COLO829 (cell line): Measurements from ENCODE around the gene FBXW8.

Source experiments
- DNase-seq: peaks from one replicate; pipeline ENCODE4 v3.0.0; 2012; ENCODE audit warnings: low spot score

Gene FBXW8

DNA sequence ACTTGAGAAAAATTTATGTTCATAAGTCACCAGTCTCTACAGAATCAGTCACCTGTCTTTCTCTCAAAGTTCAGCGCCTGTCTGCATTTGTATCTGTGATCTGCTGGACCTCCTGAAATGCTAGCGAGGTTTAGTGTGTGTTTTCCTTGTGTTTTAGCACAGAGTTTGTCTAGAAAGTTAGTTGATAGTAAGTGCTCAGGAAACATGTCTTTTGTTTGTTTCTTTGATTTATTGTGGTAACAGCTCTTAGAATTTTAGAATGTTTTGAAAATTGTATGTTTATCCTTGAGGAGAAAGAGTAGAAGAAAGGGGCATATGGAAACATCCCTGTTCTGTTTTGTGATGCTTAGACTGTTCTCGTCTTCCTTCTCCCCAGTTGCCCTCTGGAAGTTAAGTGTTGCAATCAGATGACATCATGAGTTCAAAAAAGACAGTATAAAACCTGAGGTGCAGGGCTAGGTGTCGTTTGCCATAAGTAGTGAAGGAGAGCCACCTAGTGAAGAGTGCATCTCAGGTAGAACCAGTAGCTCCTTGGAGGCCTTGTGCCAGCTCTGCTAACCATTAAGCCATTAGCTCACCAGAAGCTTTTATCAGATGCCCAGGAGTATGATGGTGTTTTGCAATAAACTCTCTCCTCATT lies 44.8 kb downstream of the FBXW8 start:
- DNase-seq = no peak

DNA sequence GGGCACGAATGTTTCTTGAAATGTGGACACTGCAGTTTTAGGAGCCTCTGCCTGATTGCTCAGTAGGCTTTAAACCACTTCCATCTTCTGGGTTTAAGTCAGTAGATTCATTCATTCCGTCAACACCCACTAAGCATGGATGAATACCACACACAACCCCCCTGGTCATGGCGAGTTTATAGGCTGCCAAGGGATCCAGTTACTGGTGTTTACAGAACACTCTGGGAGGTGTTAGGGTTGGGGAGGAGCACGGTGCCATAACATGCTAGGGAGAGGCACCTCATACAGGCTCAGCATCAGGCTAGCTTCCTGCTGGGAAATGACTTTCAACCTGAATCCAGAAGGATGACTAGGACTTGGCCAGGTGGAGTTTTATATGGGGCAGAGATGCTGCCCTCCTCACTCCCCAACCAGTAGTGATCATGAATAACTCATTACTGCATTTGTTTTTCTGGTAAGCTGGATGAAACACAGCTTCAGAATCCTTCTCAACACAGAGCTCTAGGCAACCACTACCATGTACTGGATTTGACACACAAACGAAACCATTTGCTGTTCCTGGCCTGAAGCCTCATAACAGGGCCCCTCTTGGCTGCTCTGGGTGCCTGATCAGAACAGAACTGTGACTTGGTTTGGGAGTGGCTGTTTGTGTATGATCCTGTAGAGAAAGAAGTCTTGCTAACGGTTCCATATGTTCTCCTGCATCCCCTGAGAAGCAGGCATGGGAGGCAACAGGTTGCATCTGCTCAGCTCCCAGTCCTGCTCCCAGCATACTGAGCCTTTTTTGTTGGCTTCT lies 47.9 kb downstream of the FBXW8 start:
- no peak for DNase-seq

GRCh38 chr12:116959198-116959460 lies 48.4 kb downstream of the FBXW8 start:
- DNase-seq = peak; percentile 40

DNA sequence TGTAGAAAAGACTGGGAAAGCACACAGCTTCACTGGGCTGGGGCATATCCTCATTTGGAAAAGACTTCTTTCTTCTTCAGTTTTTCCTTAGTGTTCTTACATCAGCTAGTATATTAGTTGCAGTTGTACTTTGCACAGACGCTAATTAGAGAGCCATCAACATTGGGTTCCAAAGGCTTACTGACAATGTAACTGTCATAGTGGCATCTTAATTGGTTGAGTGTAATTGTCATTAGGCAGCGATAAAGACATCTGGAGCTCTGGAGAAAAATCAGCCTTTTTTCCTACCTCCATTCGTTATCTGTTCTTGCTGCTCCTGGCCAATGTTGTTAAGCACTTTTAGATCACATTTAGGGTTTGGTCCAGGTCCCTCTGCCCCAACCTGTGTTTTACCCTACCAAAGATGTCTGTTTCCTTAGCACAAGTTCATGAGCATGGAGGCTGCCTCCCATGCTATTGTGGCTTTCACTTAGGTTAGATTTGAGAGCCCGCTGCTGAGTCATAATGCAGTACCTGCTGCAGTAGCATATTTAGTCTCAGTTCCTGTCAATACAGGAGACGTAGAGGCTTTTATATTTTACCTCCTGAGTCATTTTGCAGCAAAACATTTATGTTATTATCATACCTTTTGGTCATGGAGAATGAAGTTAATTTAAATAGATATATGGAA lies 49.2 kb downstream of the FBXW8 start:
- DNase-seq = no peak

DNA sequence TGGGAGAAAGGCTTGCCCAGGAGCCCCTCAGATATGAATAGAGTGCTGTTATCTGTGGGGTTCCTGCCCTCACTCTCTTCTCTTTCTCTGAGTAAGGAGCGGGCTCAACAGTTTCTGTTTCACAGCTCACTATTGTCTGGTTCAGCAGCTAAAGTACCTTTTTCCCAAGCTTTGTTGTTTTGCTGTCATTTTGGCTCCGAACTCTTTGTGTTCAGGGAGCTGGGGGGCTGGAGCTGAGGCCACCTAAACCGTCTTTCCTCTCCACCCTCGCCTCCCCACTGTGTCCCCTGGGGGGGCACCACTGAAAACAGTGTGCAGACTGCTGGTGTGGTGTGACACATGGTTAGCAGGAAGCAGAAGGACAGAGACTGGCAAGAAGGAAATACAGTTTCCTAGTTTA lies 51.4 kb downstream of the FBXW8 start:
- no peak for DNase-seq

DNA sequence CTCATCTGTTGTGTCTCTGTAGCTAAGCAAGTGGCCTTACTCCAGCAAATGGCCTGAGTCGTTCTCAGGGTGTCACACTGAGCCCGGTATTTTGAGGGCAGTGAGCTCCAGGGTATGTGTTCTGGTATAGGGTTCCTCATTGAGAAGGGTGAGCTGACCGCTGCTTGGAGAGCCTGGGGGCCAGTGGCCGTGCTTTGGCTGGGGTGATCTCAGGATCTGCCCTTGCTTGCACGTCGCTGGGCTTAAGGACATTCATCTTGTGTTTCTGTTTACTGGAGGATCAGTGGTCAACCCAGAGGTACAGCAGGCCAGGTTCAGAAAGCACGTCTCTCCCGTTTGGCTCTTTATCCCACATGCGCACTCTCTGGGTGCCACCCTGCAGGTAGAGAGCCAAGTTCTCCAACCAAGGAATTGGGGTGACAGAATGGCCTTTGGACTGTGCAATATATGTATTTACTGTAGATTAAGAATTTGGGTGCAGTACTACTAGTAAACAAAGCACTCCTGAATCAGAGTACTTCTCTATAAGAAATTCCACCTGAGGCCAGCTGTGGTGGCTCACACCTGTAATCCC lies 52.1 kb downstream of the FBXW8 start:
- no peak for DNase-seq

- no peak for DNase-seq
Observed at GRCh38 chr12:116964054-116965050, 53.6 kb downstream of the FBXW8 start.

DNA sequence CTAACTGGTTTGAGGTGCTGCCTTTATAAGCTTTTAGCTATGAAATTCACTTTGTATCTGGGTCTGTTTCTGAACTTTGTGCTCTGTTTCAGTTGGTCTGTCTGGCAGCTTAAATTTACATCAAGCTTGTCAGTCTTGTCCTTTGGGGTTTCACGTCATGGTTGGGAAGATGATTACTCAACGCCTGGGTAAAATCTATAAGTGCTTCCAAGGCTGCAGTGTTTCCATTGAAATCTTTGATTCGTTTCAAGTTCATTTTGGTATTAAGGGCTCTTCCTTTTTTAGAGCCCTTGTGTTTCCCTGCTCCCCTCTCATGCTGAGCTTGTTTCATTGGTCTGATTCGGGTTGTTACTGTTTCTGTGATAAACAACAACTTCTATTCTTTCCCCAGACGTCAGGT lies 58.2 kb downstream of the FBXW8 start:
- DNase-seq = no peak

DNA sequence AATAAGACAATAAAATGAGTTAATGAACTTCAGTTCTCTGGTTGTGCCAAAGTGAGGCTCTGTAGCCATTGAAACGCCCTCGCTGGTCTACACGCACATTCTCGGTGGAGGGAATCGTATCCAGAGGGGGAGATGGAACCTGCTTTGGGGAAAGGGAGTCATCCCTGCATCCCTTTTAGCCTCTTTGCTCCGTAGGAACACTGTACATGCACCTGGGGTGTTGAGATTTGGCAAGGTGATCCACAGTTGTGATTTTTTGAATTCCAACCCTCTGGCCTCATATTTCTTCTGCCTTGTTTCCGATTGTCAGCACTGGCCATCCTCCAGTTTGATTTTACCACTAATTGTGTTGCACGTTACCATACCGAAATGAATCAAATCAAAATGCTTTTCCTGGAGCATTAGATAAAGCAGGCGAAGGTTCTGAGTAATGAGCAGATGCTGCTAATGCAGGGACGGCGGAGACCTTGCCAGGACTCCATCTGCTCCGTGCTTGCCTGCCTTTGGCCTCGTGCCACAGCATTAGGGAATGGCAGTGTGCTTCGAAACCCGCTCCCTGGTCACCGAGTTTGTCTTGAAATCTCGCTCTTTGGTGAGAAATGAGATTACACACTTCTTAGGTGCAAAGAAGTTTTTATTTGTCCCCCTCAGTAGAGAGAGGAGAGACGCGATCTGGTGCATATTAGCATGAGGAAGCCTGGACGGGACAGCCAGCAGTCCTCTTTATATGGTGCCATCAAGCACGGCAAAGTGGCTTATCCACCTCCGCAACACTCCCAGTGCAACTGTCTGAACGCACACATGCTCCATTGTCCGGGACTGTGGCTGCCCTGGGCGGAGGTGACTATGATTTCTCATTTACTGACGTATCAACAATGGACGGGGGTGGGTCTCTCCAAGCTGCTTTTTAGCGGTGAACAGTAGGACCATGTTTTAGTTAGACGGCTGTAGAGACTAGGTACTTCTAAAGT lies 59.1 kb downstream of the FBXW8 start:
- no peak for DNase-seq

- DNase-seq = no peak
Observed at GRCh38 chr12:116971222-116971621, 60.5 kb downstream of the FBXW8 start.

GRCh38 chr12:116975779-116976393 lies 65.1 kb downstream of the FBXW8 start:
- DNase-seq = no peak

- no peak for DNase-seq
Observed at GRCh38 chr12:116977465-116978380, 67.0 kb downstream of the FBXW8 start.

- DNase-seq = no peak
Observed at GRCh38 chr12:116978791-116979508, 68.2 kb downstream of the FBXW8 start.

DNA sequence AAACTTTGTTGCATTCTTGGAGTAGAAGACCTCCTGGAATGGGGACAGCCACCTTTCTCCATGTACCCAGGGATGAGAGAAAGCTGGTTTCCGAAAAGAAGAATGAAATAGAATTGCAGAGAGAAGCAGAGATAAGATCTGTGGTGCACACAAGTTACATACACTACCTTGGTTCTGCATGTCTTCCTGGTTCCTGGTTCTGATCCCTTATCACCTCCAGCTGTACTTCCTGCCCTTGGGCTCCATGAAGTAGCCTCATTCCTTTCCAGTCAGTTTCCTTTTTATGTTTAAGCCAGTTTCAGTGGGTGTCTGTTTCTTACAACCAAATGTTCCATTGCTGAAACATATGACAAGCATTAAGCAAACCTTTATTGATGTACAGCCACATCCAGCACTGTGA lies 69.3 kb downstream of the FBXW8 start:
- no peak for DNase-seq

- DNase-seq = no peak
Observed at GRCh38 chr12:116982791-116983411, 72.2 kb downstream of the FBXW8 start.

DNA sequence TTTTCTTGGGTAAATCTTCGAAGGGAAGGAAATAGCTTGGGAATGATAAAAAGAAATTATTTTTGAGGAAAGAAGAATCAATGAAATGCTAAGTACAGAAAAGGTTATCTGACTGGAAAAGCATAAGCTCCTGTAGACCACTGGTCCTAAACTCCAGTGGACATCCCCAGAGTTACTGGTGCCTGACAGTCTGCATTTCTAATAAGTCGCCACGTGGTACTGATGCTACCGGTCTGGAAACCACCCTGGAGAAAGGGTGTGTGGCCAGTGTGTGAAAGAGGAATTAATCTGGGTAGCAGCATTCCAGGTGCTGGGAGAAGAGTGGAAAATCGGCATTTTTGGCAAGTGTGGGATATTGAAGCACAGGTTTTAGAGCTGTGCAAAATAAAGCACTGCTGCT lies 73.3 kb downstream of the FBXW8 start:
- DNase-seq = no peak

DNA sequence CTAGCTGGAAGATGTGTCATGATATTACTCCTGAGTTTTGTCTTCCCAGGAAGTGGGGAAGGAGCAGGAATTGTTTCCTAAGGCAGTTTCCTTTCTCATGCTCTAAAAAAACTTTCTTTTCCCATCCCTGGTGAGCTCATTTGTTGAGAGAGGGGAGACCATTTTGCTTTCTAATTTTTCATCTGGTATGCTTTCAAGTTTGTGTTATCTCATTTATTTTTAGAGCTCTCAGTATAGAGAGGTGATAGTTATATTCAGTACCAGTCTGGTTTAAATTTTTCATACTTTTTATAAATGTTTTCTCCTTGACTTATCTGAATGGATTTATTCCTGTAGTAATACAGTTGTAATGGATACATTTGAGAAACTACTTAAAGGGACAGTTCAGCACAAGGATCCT lies 79.6 kb downstream of the FBXW8 start:
- DNase-seq = no peak
